SU-DHL-6 (cell line): Measurements from ENCODE around the gene FOXR1.

Experiments
- H2AFZ ChIP-seq: fragments of 200-600 bp; sonication (generic); 2 replicates; pipeline ENCODE4 v1.6.1; 2014; ENCODE audit warnings: low read depth, mild to moderate bottlenecking, moderate library complexity, mixed read lengths, antibody characterized with exemption, low read length; ENCODE audit not compliant: severe bottlenecking
- H3F3A ChIP-seq: fragments of 200-600 bp; shearing (Covaris generic); 2 replicates; pipeline ENCODE4 v1.6.0; 2016; ENCODE audit warnings: antibody characterized with exemption, mild to moderate bottlenecking; ENCODE audit not compliant: insufficient read depth
- H3K27ac ChIP-seq: fragments of 200-600 bp; sonication (generic); 2 replicates; pipeline ENCODE4 v1.5.1; 2016; ENCODE audit warnings: low read depth, mild to moderate bottlenecking, low read length, moderate library complexity, mixed read lengths
- H3K27me3 ChIP-seq: fragments of 200-600 bp; sonication (generic), shearing (Covaris generic); 2 replicates; pipeline ENCODE4 v1.6.0; 2014; ENCODE audit warnings: mild to moderate bottlenecking, low read length
- H3K36me3 ChIP-seq: fragments of 200-600 bp; sonication (generic); 2 replicates; pipeline ENCODE4 v1.6.1; 2014; ENCODE audit warnings: mild to moderate bottlenecking, low read length, mixed read lengths
- H3K4me2 ChIP-seq: fragments of 300-600, 200-600 bp; shearing (Covaris generic), sonication (generic); 2 replicates; pipeline ENCODE4 v1.6.0; 2014; ENCODE audit warnings: low read length, low read depth, mild to moderate bottlenecking; ENCODE audit not compliant: poor library complexity, severe bottlenecking
- H3K4me3 ChIP-seq: fragments of 200-600 bp; sonication (generic); 2 replicates; pipeline ENCODE4 v1.5.1; 2014; ENCODE audit warnings: antibody characterized with exemption, low read length, mild to moderate bottlenecking, mixed read lengths; ENCODE audit not compliant: insufficient read depth, poor library complexity, severe bottlenecking
- H3K79me2 ChIP-seq: fragments of 200-600 bp; sonication (generic); 2 replicates; pipeline ENCODE4 v1.6.1; 2014; ENCODE audit warnings: mild to moderate bottlenecking, low read length, moderate library complexity; ENCODE audit not compliant: insufficient read depth
- H3K9ac ChIP-seq: fragments of 200-600 bp; sonication (generic); 2 replicates; pipeline ENCODE4 v1.7.0; 2014; ENCODE audit warnings: mild to moderate bottlenecking, low read length
- H3K9me2 ChIP-seq: fragments of 200-600 bp; sonication (generic); replicated peaks from 2 replicates; pipeline ENCODE4 v1.6.1; 2014; ENCODE audit warnings: low read length; ENCODE audit not compliant: insufficient read depth
- H3K9me3 ChIP-seq: fragments of 200-600 bp; sonication (generic); 2 replicates; pipeline ENCODE4 v1.6.1; 2014; ENCODE audit warnings: low read length, mixed read lengths; ENCODE audit not compliant: insufficient read depth
- H4K20me1 ChIP-seq: fragments of 200-600 bp; sonication (generic); 2 replicates; pipeline ENCODE4 v1.6.1; 2014; ENCODE audit warnings: low read depth, mild to moderate bottlenecking, antibody characterized with exemption, low read length, moderate library complexity, mixed read lengths
- EZH2phosphoT487 ChIP-seq: fragments of 200-600 bp; sonication (generic), shearing (Covaris generic); conservative IDR thresholded peaks from 2 replicates; pipeline ENCODE4 v1.6.1; 2018; ENCODE audit warnings: mild to moderate bottlenecking, antibody characterized with exemption, low read length, moderate library complexity, mixed read lengths
- TF ChIP-seq, protein P1 (sequence below): fragments of 200-600 bp; sonication (generic); IDR thresholded peaks from one replicate; pipeline ENCODE4 v1.5.1; 2017; ENCODE audit warnings: antibody characterized with exemption, mild to moderate bottlenecking, low read length, moderate library complexity; ENCODE audit not compliant: insufficient read depth, poor library complexity, severe bottlenecking

The FOXR1 gene

DNA sequence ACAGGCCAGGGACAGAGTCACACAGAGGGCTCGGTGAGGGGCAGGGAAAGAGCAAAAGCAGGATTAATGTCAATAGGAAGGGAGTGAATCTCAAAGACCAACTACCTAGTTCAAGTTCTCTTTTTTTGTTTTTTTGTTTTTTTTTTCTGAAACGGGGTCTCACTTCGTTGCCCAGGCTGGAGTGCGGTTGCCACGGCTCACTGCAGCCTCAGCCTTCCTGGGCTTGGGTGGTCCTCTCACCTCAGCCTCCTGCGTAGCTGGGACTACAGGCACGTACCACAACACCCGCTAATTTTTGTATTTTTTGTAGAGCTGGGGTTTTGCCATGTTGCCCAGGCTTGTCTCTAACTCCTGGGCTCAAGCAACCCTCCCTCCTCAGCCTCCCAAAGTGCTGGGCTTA lies 36.2 kb upstream of the FOXR1 start:
- Histone ChIP-seq H3K79me2 (no peaks in the 10 kb centered on the region), H3F3A (no peaks in the 10 kb centered on the region), H2AFZ (no peak overlapping the region), H3K27ac (no peak overlapping the region), H3K36me3 (no peaks in the 10 kb centered on the region), H4K20me1 (no peaks in the 10 kb centered on the region), H3K4me3 (no peak overlapping the region), H3K4me2 (no peak overlapping the region), H3K9ac (no peak overlapping the region), H3K27me3 (no peaks in the 10 kb centered on the region), H3K9me3 (no peaks in the 10 kb centered on the region), H3K9me2 (no peaks in the 10 kb centered on the region)
- TF ChIP-seq EZH2phosphoT487, result no peak
- TF ChIP-seq, protein P1, sequence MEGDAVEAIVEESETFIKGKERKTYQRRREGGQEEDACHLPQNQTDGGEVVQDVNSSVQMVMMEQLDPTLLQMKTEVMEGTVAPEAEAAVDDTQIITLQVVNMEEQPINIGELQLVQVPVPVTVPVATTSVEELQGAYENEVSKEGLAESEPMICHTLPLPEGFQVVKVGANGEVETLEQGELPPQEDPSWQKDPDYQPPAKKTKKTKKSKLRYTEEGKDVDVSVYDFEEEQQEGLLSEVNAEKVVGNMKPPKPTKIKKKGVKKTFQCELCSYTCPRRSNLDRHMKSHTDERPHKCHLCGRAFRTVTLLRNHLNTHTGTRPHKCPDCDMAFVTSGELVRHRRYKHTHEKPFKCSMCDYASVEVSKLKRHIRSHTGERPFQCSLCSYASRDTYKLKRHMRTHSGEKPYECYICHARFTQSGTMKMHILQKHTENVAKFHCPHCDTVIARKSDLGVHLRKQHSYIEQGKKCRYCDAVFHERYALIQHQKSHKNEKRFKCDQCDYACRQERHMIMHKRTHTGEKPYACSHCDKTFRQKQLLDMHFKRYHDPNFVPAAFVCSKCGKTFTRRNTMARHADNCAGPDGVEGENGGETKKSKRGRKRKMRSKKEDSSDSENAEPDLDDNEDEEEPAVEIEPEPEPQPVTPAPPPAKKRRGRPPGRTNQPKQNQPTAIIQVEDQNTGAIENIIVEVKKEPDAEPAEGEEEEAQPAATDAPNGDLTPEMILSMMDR, result no peak

DNA sequence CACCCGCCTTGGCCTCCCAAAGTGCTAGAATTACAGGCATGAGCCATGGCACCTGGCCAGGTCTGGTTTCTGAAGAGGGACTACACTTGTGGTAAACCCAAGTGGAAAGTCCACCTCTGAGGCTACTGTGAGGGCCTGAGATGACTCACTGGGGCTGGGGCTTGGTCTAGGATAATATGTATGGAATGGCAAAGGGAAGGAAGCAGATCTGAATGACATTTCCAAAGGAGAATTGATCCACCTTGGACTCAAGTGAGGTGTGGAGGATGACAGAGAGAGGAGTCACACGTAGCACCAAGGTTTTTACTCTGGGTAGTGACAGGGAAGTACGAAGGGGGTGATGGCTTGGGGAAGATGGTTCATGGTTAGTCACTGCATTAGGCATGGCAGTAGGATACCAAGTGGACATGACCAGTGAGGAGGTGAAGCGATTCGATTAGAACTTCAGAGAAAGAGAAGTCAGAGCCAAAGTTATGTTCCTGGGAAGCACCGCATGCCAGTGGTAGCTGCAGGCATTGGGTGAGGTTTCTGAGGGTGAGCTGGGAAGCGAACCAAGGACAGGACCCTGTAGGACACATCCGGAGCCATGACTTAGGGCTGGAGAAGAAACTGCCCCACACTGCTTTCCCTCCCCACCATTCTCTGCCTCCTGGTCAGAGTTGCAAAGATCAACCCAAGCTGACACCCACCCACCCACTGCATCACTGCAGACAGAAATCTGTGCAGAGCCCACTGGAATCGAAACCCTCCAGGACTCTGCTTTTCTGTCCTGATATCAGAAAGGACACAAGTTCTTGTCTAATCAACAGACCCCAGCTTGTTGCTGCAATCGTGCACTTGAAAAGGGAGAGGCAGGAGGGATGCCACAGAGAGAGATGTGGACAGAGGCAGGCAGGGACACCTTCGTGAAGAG lies 32.8 kb upstream of the FOXR1 start:
- Histone ChIP-seq H3K4me3 (no peak overlapping the region), H3K79me2 (no peaks in the 10 kb centered on the region), H3K9me2 (no peaks in the 10 kb centered on the region), H3K36me3 (no peaks in the 10 kb centered on the region), H3K27me3 (no peaks in the 10 kb centered on the region), H3F3A (no peaks in the 10 kb centered on the region), H3K4me2 (no peak overlapping the region), H3K9me3 (no peaks in the 10 kb centered on the region), H3K9ac (no peak overlapping the region), H3K27ac (no peak overlapping the region), H4K20me1 (no peaks in the 10 kb centered on the region), H2AFZ (no peak overlapping the region)
- TF ChIP-seq EZH2phosphoT487, result no peak
- TF ChIP-seq, protein P1, result no peak

DNA sequence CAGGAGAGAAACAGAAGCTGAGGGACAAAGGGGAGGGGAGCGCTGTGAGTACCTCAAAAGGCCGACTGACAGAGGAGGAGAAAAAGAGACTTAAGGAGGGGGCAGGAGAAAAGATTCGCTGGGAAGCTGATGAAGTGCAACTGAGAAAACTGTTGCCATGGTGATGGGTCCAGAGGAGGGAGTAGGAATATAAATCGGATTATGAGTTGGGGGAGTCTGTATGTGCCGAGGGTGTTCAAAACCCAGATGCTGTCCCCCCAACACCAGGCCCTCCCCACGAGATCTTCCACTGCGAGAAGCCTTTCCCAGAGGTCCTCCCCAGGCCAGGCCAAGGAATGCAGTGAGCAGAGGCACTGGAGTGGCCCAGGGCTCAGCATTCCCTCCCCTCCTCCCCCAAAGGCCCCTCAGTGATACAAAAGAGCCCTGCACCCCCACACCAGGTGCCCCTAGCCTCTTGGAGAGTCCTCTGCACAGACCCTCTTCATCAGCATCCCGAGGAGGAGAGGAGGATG lies 32.1 kb upstream of the FOXR1 start:
- TF ChIP-seq EZH2phosphoT487, result no peak
- TF ChIP-seq, protein P1, result no peak
- no peaks in the 10 kb centered on the region for H4K20me1 ChIP-seq
- no peaks in the 10 kb centered on the region for H3F3A ChIP-seq
- H3K79me2 ChIP-seq, result no peaks in the 10 kb centered on the region
- no peaks in the 10 kb centered on the region for H3K36me3 ChIP-seq
- H3K4me3 ChIP-seq, result no peak overlapping the region
- no peak overlapping the region for H3K9ac ChIP-seq
- no peak overlapping the region for H3K27ac ChIP-seq
- H2AFZ ChIP-seq, result no peak overlapping the region
- H3K9me3 ChIP-seq, result no peaks in the 10 kb centered on the region
- H3K9me2 ChIP-seq, result no peaks in the 10 kb centered on the region
- no peak overlapping the region for H3K4me2 ChIP-seq
- H3K27me3 ChIP-seq, result no peaks in the 10 kb centered on the region
